ENCODE data around the gene DENND1A.
"Not testable (repeated sequence)": the region's sequence is repeated elsewhere in the genome, so short reads cannot be mapped to it uniquely, and the experiment has no call there.

DENND1A gene

GRCh38 chr9:123828449-123828848 is 101.5 kb downstream of the DENND1A start:
- DNase-seq (ENCODE audit: extremely low read depth in 1 of 2, low read depth in 1 of 2): no peak

DNA sequence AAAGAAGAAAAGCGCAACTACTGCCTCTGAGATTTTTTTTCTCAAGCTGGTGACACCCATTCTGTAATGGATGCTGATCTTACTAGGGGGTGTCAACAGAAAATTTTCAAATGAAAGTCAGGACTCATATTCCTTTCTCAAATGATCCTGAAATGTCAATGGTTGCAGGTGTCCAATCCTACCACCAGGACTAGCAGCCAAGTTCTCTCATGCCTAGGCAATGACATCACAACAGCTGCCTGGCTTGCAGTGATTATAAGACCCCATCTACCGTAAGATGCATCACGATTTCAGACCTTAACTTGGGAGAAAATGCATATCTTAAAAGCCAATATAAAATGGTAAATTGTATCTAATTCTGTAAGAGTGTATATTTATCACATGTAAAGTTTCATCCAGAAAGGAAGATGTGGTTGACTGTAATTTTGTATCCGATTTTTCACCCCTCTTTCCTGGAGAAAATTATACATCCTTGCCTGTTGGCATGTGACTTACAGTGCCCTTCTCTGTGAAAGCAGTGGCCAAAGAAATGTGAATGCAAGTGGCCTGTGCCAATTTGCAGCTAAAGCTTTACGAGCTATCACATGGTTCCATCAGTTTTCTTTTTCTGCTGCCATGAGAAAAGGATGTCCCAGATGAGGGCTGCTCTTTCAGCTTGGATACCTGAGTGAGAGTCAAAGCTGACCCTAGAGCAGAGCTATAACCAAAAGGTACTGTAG is 104.4 kb downstream of the DENND1A start:
- DNase-seq (ENCODE audit: extremely low read depth in 1 of 2, low read depth in 1 of 2): no peak

DNA sequence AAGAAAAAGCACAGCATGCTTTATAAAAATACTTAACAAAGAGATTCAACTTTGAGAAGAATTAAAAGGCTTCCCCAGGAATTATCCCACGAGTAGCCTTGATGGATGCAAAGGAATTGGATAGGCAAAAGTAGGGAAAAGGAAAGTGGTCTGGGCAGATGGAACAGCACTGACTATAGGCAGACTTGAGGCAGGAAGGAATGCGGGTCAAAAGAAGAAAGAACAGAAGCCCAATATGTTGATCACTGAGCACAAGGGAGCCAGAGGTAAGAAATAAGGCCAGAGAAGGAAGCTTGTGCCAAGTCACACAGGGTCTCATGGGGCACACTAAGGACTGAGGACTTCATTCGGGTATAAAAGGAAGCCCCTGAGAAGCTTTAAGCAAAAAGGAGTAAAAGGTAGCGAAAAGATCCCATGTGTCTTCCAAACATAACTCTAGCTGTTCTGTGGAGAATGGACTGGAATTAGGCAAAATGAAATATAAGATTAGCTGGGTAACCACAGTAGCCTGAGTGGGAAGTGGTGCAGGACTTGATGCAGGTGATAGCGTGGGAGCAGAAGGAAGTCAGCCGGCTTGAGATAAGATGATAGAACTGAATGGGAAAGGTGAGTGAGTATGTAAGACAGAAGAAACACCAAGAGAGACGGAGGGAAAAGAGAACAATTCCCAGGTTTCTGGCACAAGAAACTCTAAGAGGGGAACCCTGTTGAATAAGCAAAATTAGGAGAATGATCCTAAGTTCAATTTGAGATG is 106.6 kb downstream of the DENND1A start:
- DNase-seq (ENCODE audit: extremely low read depth in 1 of 2, low read depth in 1 of 2): no peak

- DNase-seq (ENCODE audit: extremely low read depth in 1 of 2, low read depth in 1 of 2): no peak
These were observed 108.3 kb downstream of the DENND1A start for GRCh38 chr9:123821619-123822018.

DNA sequence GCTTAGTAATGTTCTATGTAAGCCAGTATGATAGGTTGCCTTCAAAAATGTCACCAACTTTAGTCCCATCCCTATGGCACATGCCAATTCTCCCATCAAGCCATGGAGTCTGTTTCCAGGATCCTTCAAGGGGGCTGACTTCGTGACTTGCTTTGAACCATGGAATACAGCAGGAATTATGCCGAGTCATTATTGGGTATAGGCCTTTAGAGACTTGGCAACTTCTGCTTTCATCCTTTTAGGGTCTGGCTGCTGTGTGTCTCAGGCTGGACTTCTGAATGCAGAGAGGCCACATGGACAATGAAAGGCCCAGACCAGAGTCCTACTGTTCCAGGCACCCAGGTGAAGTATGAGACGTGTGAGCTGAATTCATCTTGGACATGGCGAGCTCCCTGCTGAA is 109.8 kb downstream of the DENND1A start:
- no peak for DNase-seq (ENCODE audit: extremely low read depth in 1 of 2, low read depth in 1 of 2)

GRCh38 chr9:123816817-123817472 is 113.0 kb downstream of the DENND1A start:
- DNase-seq (ENCODE audit: extremely low read depth in 1 of 2, low read depth in 1 of 2): no peak

GRCh38 chr9:123815856-123816255 is 114.1 kb downstream of the DENND1A start:
- DNase-seq (ENCODE audit: extremely low read depth in 1 of 2, low read depth in 1 of 2): not testable (repeated sequence)

DNA sequence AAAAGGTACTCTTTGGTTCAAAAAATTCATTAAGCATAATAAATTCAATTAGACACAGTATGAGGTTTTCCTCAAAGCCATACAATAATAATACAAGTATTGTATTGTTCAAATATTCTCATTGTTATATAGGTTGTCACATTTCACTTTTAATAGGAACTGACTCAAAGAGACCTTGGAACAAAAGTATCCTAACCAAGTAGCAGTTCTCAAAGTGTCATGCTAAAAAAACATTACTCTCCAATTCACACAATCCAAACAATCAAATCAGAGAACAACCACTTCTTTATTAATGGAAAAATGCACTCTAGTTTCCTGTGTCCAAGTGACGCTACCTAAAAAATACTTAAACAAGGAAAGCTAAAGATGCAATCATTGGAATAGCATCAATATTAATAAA is 115.4 kb downstream of the DENND1A start:
- no peak for DNase-seq (ENCODE audit: extremely low read depth in 1 of 2, low read depth in 1 of 2)

- no peak for DNase-seq (ENCODE audit: extremely low read depth in 1 of 2, low read depth in 1 of 2)
These were observed 116.9 kb downstream of the DENND1A start for GRCh38 chr9:123812984-123813383.

GRCh38 chr9:123807251-123807650 is 122.7 kb downstream of the DENND1A start:
- no peak for DNase-seq (ENCODE audit: extremely low read depth in 1 of 2, low read depth in 1 of 2)

DNA sequence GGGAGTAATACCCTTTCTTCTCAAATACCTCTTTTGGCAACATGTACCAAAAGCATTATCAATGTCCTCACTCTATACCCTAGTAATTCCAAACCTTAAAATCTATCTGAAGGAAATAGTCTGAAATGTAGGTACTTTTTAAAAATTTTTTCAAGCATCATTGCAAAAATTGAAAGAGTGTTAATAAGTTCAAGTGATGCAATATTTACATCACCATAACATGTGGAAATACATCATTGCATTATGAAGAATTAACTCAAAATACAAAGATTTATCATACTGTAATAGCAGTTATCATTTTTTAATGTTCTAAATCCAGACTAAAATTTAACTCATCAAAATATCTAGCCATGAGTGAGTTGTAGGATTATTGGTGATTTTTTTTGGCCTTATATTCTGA is 123.1 kb downstream of the DENND1A start:
- no peak for DNase-seq (ENCODE audit: extremely low read depth in 1 of 2, low read depth in 1 of 2)

DNA sequence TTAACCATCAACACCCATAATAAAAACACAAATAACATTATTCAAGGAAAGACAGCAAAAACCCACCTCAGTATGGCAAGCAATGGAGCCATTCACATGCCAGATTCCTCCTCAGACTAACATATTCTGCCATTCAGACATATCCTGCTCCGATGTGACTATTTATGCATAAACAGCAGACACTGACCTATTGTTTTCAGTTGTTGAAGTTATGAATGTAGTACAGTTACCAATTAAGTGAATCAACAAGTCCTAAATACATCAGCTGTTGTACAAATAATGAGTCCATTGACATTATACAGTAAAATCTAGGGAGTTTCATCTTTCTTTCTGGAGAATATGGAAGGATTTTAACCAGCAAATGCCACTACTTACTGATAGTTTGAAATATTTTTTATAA is 131.7 kb downstream of the DENND1A start:
- DNase-seq (ENCODE audit: extremely low read depth in 1 of 2, low read depth in 1 of 2): no peak

DNA sequence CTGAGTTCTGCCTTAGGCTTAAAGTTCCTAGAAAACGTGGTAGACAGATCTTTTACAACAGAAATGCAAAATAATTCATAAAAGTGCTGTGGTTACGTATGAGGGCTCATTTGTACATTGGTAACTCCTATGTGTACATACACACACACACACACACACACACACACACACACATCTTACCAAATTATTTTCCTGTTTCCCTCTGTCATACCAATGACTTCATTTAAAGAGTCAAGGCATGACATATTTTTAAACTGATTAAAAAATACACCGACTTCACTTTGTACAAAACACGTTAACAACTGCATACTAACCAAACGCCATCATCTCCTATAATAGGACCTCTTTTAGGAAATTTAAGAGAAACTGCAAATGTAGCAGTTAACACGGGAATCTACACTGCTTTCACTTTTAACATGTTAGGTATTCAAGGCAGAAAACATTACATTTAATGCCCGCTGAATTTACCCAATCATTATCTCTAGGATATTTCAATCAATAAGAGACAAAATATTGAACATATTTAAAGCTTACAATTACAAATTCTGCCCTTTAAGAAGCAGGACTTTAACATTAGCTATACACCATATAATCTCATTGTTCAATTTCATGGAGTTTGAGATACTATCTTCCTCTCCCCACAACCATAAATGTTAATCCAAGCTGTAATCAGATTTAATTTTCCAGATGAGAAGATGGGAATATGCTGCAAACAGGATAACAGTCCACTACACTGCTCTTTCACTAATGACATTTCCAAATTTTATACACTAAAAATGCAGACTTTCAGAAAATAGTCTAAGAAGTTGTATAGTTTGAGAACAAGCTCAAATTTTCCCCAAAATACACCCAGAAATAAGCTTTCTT is 133.1 kb downstream of the DENND1A start:
- DNase-seq (ENCODE audit: extremely low read depth in 1 of 2, low read depth in 1 of 2): no peak

DNA sequence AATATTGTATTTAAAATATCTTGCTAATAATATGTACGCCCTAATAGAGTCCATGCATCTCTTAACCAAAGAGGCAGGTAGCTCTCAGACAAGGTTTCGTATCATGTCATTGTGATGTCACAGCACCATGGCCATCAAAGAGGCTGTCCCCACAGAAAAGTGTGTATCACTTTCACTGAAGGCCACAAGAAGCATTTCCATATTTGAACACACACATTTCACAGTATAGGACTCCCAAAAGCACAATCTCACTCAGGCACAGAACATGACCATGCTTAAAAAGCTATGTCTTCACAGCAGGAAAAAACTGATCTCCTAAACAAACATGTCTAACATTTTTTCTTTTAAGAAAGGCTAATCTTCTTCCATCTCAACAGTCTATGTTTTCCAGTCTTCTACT is 133.8 kb downstream of the DENND1A start:
- no peak for DNase-seq (ENCODE audit: extremely low read depth in 1 of 2, low read depth in 1 of 2)

- DNase-seq (ENCODE audit: extremely low read depth in 1 of 2, low read depth in 1 of 2): no peak
These were observed 134.6 kb downstream of the DENND1A start for GRCh38 chr9:123795336-123795735.

DNA sequence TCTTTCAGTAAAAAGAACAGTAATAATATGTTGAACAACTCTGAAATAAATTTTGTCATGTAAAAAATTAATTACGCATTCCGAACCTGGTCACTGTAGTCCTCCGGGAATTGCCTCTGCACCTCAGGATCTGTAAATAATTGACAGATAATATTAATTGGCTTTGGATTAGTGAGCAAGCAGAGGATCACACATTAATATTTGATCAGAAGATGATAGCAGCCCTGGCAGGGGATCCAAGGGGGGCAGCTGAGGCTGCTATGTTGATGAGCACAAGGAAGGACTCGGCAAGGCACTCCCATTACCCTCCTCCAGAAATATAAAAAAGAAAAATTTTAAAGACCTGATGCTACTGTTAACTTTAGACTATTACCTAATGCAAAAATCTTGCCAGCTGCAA is 137.4 kb downstream of the DENND1A start:
- no peak for DNase-seq (ENCODE audit: extremely low read depth in 1 of 2, low read depth in 1 of 2)

GRCh38 chr9:123789554-123790292 is 140.2 kb downstream of the DENND1A start:
- DNase-seq (ENCODE audit: extremely low read depth in 1 of 2, low read depth in 1 of 2): no peak

DNA sequence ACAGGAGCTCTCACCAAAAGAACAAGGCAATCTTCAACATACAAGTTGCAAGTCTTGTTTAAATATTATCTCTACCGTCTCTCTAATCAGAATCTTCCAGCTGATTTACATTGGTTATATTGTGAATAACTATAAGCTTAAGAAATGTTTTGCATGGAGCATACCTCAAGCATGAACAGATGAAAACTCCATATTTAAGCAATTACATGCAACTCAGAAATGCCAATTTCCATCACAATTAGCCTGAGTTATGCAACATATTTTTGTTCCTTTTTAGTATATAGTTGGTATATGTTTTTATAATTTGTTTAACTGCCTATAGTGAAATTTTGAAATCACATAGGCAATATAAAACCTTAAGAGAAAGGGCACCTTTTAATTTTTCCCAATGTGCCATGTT is 142.5 kb downstream of the DENND1A start:
- no peak for DNase-seq (ENCODE audit: extremely low read depth in 1 of 2, low read depth in 1 of 2)

GRCh38 chr9:123784518-123784917 is 145.4 kb downstream of the DENND1A start:
- no peak for DNase-seq (ENCODE audit: extremely low read depth in 1 of 2, low read depth in 1 of 2)

DNA sequence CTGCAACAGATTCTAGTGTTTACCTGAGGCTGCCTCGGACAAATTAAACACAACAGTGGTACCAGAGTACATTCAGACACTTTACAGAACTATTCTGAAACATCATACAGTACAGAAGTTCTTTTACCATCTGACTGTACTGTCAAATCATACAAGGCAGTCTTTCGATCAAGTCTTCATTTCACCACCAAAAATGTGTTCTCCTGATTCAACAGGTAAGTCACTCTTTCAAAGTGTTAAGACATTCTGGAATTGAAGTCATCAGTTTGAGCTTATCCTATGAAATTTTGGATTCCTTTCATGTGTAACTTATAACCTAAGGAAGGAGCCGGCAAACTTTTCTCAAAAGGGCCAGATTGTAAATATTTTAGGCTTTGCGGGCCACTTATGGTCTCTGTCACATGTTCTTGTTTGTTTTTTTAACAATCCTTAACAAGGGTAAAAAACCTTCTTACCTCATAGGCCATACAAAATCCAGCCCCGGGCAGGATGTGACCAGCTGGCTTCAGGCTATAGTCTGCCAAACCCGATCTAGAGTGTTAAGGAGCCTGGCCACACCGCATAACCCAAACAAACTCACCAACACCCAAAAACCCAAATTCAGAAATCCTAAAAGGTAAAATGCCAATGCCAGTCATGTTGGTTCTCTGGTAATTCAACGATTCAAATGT is 151.6 kb downstream of the DENND1A start:
- no peak for DNase-seq (ENCODE audit: extremely low read depth in 1 of 2, low read depth in 1 of 2)

Measured in stimulated activated CD8-positive, alpha-beta memory T cell treated with anti-CD3 and anti-CD28 coated beads, Interleukin-7, amount 100 ng/mL, for 48 hours (primary cell).